H1 (cell line): ENCODE data around the gene TFAP2C. TPM values are rescaled to one million over a fixed set of nuclear protein-coding genes. Genes with fewer than 3 reads are reported as not detected.

Experiments
- JUND ChIP-seq: IDR thresholded peaks from 2 replicates; pipeline ENCODE4 v1.6.1; 2011; ENCODE audit warnings: mild to moderate bottlenecking, improper control_type of control experiment, low read length
- RAD21 ChIP-seq, 2 experiments: IDR thresholded peaks in 1 of 2; conservative IDR thresholded peaks in 1 of 2; 2 replicates each; pipeline ENCODE4 v1.6.1; 2011; ENCODE audit warnings: low read depth in 2 of 2, low read length in 2 of 2, improper control_type of control experiment in 1 of 2, inconsistent platforms in 1 of 2, mild to moderate bottlenecking in 1 of 2, moderate library complexity in 1 of 2
- SIX5 ChIP-seq: IDR thresholded peaks from 2 replicates; pipeline ENCODE4 v1.6.1; 2011; ENCODE audit warnings: mild to moderate bottlenecking, low read depth, low read length
- SP4 ChIP-seq: IDR thresholded peaks from 2 replicates; pipeline ENCODE4 v1.6.1; 2012; ENCODE audit warnings: low read length, inconsistent platforms
- TAF7 ChIP-seq: optimal IDR thresholded peaks from 2 replicates; pipeline ENCODE3; 2011; ENCODE audit warnings: low read depth, mild to moderate bottlenecking, inconsistent platforms, low read length, moderate library complexity, borderline replicate concordance
- polyA plus RNA-seq, 7 experiments: library from polyadenylated mRNA; depleted of rRNA in 3 of 7; stranded (reverse) in 5 of 7; unstranded in 2 of 7; fragments of >200 nt in 5 of 7; fragments of 200-250 nt in 2 of 7; gene quantifications; 1 replicate in 5 of 7; 2 replicates in 1 of 7; 4 replicates in 1 of 7; pipeline versions ENCODE4 v1.2.1 to v1.2.3, GENCODE V29; 2011 to 2013; ENCODE audit warnings: missing spikeins in 2 of 7, mixed read lengths in 2 of 7
- total RNA-seq: library from RNA; stranded (reverse); fragmentation: NEBNext Ultra II Directional; extraction: Animal tissue kit (Norgen Biotek cat#: 25700); gene quantifications from 2 replicates; pipeline ENCODE4 v1.2.1, GENCODE V29; 2021
- TF ChIP-seq, protein P1 (sequence below): IDR thresholded peaks from 2 replicates; pipeline ENCODE4 v1.6.1; 2012; ENCODE audit warnings: low read length, inconsistent platforms
- TF ChIP-seq, protein P2 (sequence below): IDR thresholded peaks from 2 replicates; pipeline ENCODE4 v1.6.1; 2011; ENCODE audit warnings: low read depth, mild to moderate bottlenecking, low read length; ENCODE audit not compliant: insufficient read depth

TFAP2C gene
- total and polyA plus RNA-seq, 2 of the 8 experiments (the other 6 are each of a cell fraction or from before 2014, with no cell fraction given), result 1.7 to 5.8 TPM

DNA sequence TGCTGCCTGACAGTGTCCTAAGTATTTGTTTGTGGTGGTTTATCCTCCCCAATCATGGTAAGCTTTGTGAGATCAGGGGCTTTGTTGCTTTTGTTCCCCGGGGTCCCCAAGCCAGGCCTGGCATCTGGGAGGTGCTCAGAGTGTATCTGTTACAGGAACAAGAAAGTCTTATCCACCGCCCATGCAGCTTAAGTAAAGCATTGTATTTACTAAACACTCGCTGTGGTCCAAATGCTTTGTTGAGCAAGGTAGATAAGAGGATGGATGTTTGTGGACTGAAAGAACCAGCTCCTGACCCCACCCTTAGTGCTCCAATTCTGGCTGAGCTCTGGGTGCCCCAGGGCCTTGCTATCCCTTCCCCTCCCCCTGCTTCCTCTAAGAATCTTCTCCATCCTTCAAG lies 19.8 kb upstream of the TFAP2C start (continued):
- TF ChIP-seq RAD21 (IDR thresholded peaks at IDR 0.05 in 1 of 2, conservative IDR thresholded peaks at IDR 0.05 in 1 of 2; ENCODE audit: low read depth in 2 of 2, low read length in 2 of 2), result no peak
- no peak for TF ChIP-seq SIX5
- no peak for TF ChIP-seq TAF7
- no peak for TF ChIP-seq SP4
- TF ChIP-seq, protein P1, sequence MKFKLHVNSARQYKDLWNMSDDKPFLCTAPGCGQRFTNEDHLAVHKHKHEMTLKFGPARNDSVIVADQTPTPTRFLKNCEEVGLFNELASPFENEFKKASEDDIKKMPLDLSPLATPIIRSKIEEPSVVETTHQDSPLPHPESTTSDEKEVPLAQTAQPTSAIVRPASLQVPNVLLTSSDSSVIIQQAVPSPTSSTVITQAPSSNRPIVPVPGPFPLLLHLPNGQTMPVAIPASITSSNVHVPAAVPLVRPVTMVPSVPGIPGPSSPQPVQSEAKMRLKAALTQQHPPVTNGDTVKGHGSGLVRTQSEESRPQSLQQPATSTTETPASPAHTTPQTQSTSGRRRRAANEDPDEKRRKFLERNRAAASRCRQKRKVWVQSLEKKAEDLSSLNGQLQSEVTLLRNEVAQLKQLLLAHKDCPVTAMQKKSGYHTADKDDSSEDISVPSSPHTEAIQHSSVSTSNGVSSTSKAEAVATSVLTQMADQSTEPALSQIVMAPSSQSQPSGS, result no peak
- no peak for TF ChIP-seq JUND
- TF ChIP-seq, protein P2, sequence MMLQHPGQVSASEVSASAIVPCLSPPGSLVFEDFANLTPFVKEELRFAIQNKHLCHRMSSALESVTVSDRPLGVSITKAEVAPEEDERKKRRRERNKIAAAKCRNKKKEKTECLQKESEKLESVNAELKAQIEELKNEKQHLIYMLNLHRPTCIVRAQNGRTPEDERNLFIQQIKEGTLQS, result no peak
